Stimulated activated effector memory CD8-positive, alpha-beta T cell treated with anti-CD3 and anti-CD28 coated beads, Interleukin-12 subunit alpha, Interleukin-12 subunit beta, amount 100 ng/mL, for 72 hours (primary cell): ENCODE measurements around the gene AFF3.

Experiments
- ATAC-seq: fragments of 150-1000 bp; cut with Tn5 transposase; 2 replicates; pipeline ENCODE4 v1.10.0; 2021
- DNase-seq, 2 donors: peaks; one replicate each; pipeline ENCODE4 v3.0.0; 2021 to 2022; ENCODE audit warnings: low spot score in 2 of 2
- H3K27ac Mint-ChIP-seq: one replicate; pipeline ENCODE4 v1.8.0; 2022; ENCODE audit warnings: mild to moderate bottlenecking, mixed read lengths
- H3K36me3 Mint-ChIP-seq: one replicate; pipeline ENCODE4 v1.8.0; 2022; ENCODE audit warnings: mild to moderate bottlenecking, mixed read lengths
- H3K4me1 Mint-ChIP-seq: one replicate; pipeline ENCODE4 v1.8.0; 2022; ENCODE audit warnings: mixed read lengths
- H3K4me3 Mint-ChIP-seq: one replicate; pipeline ENCODE4 v1.8.0; 2022; ENCODE audit warnings: mild to moderate bottlenecking, mixed read lengths
- H3K9me3 Mint-ChIP-seq: one replicate; pipeline ENCODE4 v1.8.0; 2022; ENCODE audit warnings: mixed read lengths

The AFF3 gene

GRCh38 chr2:99652862-99653261 lies 489.5 kb downstream of the AFF3 start:
- ATAC-seq (no peak), DNase-seq (no peak)
- Mint-ChIP-seq H3K4me1 (no peaks in the 10 kb centered on the region), H3K9me3 (no peaks in the 10 kb centered on the region), H3K36me3 (no peaks in the 10 kb centered on the region), H3K27ac (no peak overlapping the region), H3K4me3 (no peak overlapping the region)

- ATAC-seq (no peak), DNase-seq (no peak)
- Mint-ChIP-seq H3K27ac (no peak overlapping the region), H3K9me3 (no peaks in the 10 kb centered on the region), H3K4me1 (no peaks in the 10 kb centered on the region), H3K36me3 (no peaks in the 10 kb centered on the region), H3K4me3 (no peak overlapping the region)
Observed at GRCh38 chr2:99651930-99652670, 490.3 kb downstream of the AFF3 start.

- Mint-ChIP-seq H3K4me1 (no peaks in the 10 kb centered on the region), H3K27ac (no peak overlapping the region), H3K36me3 (no peaks in the 10 kb centered on the region), H3K9me3 (no peaks in the 10 kb centered on the region), H3K4me3 (no peak overlapping the region)
- ATAC-seq: no peak
- DNase-seq: no peak
Observed at GRCh38 chr2:99648906-99649789, 493.2 kb downstream of the AFF3 start.

- ATAC-seq (no peak), DNase-seq (no peak)
- H3K27ac Mint-ChIP-seq: no peak overlapping the region
- no peaks in the 10 kb centered on the region for H3K4me1 Mint-ChIP-seq
- no peaks in the 10 kb centered on the region for H3K36me3 Mint-ChIP-seq
- no peak overlapping the region for H3K4me3 Mint-ChIP-seq
- no peaks in the 10 kb centered on the region for H3K9me3 Mint-ChIP-seq
Observed at GRCh38 chr2:99648178-99648844, 494.1 kb downstream of the AFF3 start.

GRCh38 chr2:99645960-99646359 lies 496.4 kb downstream of the AFF3 start:
- DNase-seq: no peak
- ATAC-seq: no peak
- Mint-ChIP-seq H3K9me3 (no peaks in the 10 kb centered on the region), H3K36me3 (no peaks in the 10 kb centered on the region), H3K4me3 (no peak overlapping the region), H3K4me1 (no peaks in the 10 kb centered on the region), H3K27ac (no peak overlapping the region)

- no peak overlapping the region for H3K27ac Mint-ChIP-seq
- no peak for ATAC-seq
- no peak overlapping the region for H3K4me3 Mint-ChIP-seq
- no peaks in the 10 kb centered on the region for H3K36me3 Mint-ChIP-seq
- no peaks in the 10 kb centered on the region for H3K9me3 Mint-ChIP-seq
- no peaks in the 10 kb centered on the region for H3K4me1 Mint-ChIP-seq
- no peak for DNase-seq
Observed at GRCh38 chr2:99644419-99644787, 498.0 kb downstream of the AFF3 start.

GRCh38 chr2:99643787-99644418 lies 498.5 kb downstream of the AFF3 start:
- Mint-ChIP-seq H3K27ac (no peak overlapping the region), H3K9me3 (no peaks in the 10 kb centered on the region), H3K4me3 (no peak overlapping the region), H3K36me3 (no peaks in the 10 kb centered on the region), H3K4me1 (no peaks in the 10 kb centered on the region)
- ATAC-seq: no peak
- no peak for DNase-seq

GRCh38 chr2:99641999-99642398 lies 500.4 kb downstream of the AFF3 start:
- H3K4me1 Mint-ChIP-seq: no peaks in the 10 kb centered on the region
- H3K4me3 Mint-ChIP-seq: no peak overlapping the region
- no peak for DNase-seq
- no peaks in the 10 kb centered on the region for H3K9me3 Mint-ChIP-seq
- no peak overlapping the region for H3K27ac Mint-ChIP-seq
- no peak for ATAC-seq
- H3K36me3 Mint-ChIP-seq: no peaks in the 10 kb centered on the region

- DNase-seq (no peak), ATAC-seq (no peak)
- H3K36me3 Mint-ChIP-seq: no peaks in the 10 kb centered on the region
- no peak overlapping the region for H3K4me3 Mint-ChIP-seq
- H3K27ac Mint-ChIP-seq: no peak overlapping the region
- H3K9me3 Mint-ChIP-seq: no peaks in the 10 kb centered on the region
- no peaks in the 10 kb centered on the region for H3K4me1 Mint-ChIP-seq
Observed at GRCh38 chr2:99640635-99641151, 501.7 kb downstream of the AFF3 start.

- Mint-ChIP-seq H3K4me3 (no peak overlapping the region), H3K9me3 (no peaks in the 10 kb centered on the region), H3K4me1 (no peaks in the 10 kb centered on the region), H3K36me3 (no peaks in the 10 kb centered on the region), H3K27ac (no peak overlapping the region)
- ATAC-seq (no peak), DNase-seq (no peak)
Observed at GRCh38 chr2:99638791-99639190, 503.6 kb downstream of the AFF3 start.

- H3K36me3 Mint-ChIP-seq: no peaks in the 10 kb centered on the region
- no peaks in the 10 kb centered on the region for H3K9me3 Mint-ChIP-seq
- H3K27ac Mint-ChIP-seq: no peak overlapping the region
- ATAC-seq (no peak), DNase-seq (no peak)
- no peak overlapping the region for H3K4me3 Mint-ChIP-seq
- H3K4me1 Mint-ChIP-seq: no peaks in the 10 kb centered on the region
Observed at GRCh38 chr2:99637159-99637697, 505.2 kb downstream of the AFF3 start.

GRCh38 chr2:99636144-99637034 lies 506.0 kb downstream of the AFF3 start:
- no peak overlapping the region for H3K27ac Mint-ChIP-seq
- no peak for ATAC-seq
- no peak for DNase-seq
- H3K9me3 Mint-ChIP-seq: no peaks in the 10 kb centered on the region
- H3K4me1 Mint-ChIP-seq: no peaks in the 10 kb centered on the region
- H3K4me3 Mint-ChIP-seq: no peak overlapping the region
- no peaks in the 10 kb centered on the region for H3K36me3 Mint-ChIP-seq

GRCh38 chr2:99635710-99636109 lies 506.7 kb downstream of the AFF3 start:
- Mint-ChIP-seq H3K36me3 (no peaks in the 10 kb centered on the region), H3K27ac (no peak overlapping the region), H3K4me3 (no peak overlapping the region), H3K4me1 (no peaks in the 10 kb centered on the region), H3K9me3 (no peaks in the 10 kb centered on the region)
- DNase-seq: no peak
- ATAC-seq: no peak

- no peaks in the 10 kb centered on the region for H3K9me3 Mint-ChIP-seq
- no peak overlapping the region for H3K4me3 Mint-ChIP-seq
- no peaks in the 10 kb centered on the region for H3K4me1 Mint-ChIP-seq
- DNase-seq (no peak), ATAC-seq (no peak)
- H3K36me3 Mint-ChIP-seq: no peaks in the 10 kb centered on the region
- no peak overlapping the region for H3K27ac Mint-ChIP-seq
Observed at GRCh38 chr2:99634234-99634633, 508.2 kb downstream of the AFF3 start.
